Heart left ventricle (tissue), 13 donors: Measurements from ENCODE around the gene KCNQ2.

Experiments
- POLR2A ChIP-seq, 2 donors: fragments of 450-650 bp; IDR thresholded peaks; one replicate each; pipeline ENCODE4 v1.6.1; 2017; ENCODE audit warnings: antibody characterized with exemption in 2 of 2, mild to moderate bottlenecking in 2 of 2, moderate library complexity in 2 of 2
- TF ChIP-seq, protein P1 (sequence below), 12 donors: fragments of 200-600 bp; sonication (generic) in 4 of 12; IDR thresholded peaks; one replicate each; pipeline versions ENCODE4 v1.5.0 to v1.8.0; 2018 to 2022; ENCODE audit warnings: antibody characterized with exemption in 12 of 12, mild to moderate bottlenecking in 5 of 12
- donor health status: ischemic (EF 13 %, LVEDD 7.1; RV severe dilation, severe dysfunction).
- donor health status: DM: no; HTN: yes; CAD: no.
- donor health status: DM: no; HTN: no; CAD: no.
- donor health status: ischemic (EF 25% LVEDD 6.9; RV normal size, moderate dysfunction).
- donor health status: ischemic (EF 25% LVEDD 5.7; RV mildly dilated, moderate dysfunction).
- donor health status: ischemic (EF 35%, LVEDD 5.7; RV mildly dilated, moderate dysfunction).
- donor health status: nonischemic (EF 11% LVEDD 7.7; RV severe dilation, severe dysfunction).
- donor health status: DM: yes; HTN: yes; CAD: no.
- donor health status: PGD.
- donor health status: ischemic (EF 29% LVEDD 5.4; RV normal size, mild dysfunction).
- donor health status: nonischemic (EF 23%, LVEDD 6.1; RV moderate dilation, normal function).

DNA sequence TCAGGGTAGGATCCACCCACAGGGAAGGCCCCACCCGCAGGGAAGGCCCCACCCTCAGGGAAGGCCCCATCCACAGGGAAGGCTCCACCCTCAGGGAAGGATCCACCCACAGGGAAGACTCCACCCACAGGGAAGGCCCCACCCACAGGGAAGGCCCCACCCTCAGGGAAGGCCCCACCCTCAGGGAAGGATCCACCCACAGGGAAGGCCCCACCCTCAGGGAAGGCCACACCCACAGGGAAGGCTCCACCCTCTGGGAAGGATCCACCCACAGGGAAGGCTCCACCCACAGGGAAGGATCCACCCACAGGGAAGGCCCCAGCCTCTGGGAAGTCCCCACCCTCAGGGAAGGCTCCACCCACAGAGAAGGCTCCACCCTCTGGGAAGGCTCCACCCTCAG lies 40.5 kb downstream of the KCNQ2 start:
- TF ChIP-seq POLR2A (IDR thresholded peaks at IDR 0.05), result no peak
- TF ChIP-seq, protein P1, sequence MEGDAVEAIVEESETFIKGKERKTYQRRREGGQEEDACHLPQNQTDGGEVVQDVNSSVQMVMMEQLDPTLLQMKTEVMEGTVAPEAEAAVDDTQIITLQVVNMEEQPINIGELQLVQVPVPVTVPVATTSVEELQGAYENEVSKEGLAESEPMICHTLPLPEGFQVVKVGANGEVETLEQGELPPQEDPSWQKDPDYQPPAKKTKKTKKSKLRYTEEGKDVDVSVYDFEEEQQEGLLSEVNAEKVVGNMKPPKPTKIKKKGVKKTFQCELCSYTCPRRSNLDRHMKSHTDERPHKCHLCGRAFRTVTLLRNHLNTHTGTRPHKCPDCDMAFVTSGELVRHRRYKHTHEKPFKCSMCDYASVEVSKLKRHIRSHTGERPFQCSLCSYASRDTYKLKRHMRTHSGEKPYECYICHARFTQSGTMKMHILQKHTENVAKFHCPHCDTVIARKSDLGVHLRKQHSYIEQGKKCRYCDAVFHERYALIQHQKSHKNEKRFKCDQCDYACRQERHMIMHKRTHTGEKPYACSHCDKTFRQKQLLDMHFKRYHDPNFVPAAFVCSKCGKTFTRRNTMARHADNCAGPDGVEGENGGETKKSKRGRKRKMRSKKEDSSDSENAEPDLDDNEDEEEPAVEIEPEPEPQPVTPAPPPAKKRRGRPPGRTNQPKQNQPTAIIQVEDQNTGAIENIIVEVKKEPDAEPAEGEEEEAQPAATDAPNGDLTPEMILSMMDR (IDR thresholded peaks at IDR 0.05), result no peak
